Measurements from ENCODE around the gene CACNA1G.
A peak's percentile ranks its signal among the peaks of the same experiment; 100 is the strongest.

CACNA1G gene

DNA sequence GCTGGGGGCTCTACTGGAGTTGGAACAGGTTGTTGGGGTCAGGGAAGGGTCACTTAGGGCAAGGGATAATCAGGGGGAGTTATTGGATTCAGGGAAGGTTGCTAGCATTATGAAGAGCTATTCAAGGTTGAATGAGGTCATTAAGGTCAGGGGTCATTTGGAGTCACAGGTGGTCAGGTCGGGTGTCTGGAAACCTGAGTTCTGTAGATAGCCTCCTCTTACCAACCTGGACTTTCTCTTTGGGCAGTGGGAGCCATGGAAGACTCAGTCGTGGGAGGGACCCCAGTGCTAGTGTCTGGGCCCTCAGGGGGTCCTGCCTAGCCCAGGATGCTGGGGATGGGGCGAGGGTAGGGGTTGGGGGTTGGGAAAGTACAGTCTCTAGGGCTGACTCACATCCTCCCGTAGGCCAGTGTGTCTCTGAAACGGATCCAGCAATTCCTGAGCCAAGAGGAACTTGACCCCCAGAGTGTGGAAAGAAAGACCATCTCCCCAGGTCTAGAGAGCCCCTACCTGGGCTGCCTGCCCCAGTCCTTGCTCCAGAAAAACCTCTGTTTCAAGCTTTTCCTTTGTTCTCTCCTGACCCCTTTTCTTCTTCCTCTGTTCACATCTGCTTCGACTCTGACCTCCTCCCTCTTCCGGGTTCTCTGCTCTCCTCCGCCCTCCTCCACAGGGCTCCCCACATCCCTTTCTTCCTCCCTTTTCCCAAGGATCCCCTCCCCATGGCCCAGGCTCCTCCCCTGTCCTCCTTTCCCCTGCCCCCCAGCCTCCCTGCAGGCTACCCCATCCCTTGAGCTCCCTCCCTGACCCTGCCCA is 107.7 kb downstream of the CACNA1G start:
- TF ChIP-seq, protein P1, sequence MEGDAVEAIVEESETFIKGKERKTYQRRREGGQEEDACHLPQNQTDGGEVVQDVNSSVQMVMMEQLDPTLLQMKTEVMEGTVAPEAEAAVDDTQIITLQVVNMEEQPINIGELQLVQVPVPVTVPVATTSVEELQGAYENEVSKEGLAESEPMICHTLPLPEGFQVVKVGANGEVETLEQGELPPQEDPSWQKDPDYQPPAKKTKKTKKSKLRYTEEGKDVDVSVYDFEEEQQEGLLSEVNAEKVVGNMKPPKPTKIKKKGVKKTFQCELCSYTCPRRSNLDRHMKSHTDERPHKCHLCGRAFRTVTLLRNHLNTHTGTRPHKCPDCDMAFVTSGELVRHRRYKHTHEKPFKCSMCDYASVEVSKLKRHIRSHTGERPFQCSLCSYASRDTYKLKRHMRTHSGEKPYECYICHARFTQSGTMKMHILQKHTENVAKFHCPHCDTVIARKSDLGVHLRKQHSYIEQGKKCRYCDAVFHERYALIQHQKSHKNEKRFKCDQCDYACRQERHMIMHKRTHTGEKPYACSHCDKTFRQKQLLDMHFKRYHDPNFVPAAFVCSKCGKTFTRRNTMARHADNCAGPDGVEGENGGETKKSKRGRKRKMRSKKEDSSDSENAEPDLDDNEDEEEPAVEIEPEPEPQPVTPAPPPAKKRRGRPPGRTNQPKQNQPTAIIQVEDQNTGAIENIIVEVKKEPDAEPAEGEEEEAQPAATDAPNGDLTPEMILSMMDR (IDR thresholded peaks at IDR 0.05; ENCODE audit: low read depth, low read length), result no peak
- in situ Hi-C loops (cut with HindIII; ENCODE audit: low sequenced_read_pairs), result no loop called here
- no peak overlapping the region for H3K4me3 ChIP-seq (ENCODE audit: low read depth, low read length)
- DNase-seq (ENCODE audit: low read depth, low spot score), result peak; percentile 31

DNA sequence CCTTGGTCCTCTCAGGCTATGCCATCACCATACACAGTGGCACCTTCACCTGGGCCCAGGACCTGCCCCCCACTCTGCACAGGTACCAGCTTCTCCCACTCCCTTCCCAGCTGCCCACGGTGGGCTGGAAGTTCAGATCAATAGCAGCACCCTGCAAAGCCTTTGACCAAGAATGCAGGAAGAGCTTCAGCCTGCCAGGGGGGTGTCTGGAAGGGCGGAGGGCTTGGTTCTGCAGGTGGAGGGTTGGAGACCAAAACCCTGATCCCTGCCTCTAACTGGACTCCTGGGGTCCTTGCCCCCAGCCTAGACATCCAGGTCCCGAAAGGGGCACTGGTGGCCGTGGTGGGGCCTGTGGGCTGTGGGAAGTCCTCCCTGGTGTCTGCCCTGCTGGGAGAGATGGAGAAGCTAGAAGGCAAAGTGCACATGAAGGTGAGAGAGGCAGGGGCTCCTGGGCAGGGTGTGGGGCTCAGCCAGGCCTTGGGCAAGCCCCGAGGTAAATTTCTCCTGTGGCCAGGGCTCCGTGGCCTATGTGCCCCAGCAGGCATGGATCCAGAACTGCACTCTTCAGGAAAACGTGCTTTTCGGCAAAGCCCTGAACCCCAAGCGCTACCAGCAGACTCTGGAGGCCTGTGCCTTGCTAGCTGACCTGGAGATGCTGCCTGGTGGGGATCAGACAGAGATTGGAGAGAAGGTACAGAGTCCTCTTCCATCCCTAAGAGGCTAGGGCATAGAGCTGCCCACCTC is 108.5 kb downstream of the CACNA1G start:
- no peak overlapping the region for H3K4me3 ChIP-seq (ENCODE audit: low read depth, low read length)
- TF ChIP-seq, protein P1 (IDR thresholded peaks at IDR 0.05; ENCODE audit: low read depth, low read length), result no peak
- no peak for DNase-seq (ENCODE audit: low read depth, low spot score)
- in situ Hi-C loops (cut with HindIII; ENCODE audit: low sequenced_read_pairs), result no loop called here

DNA sequence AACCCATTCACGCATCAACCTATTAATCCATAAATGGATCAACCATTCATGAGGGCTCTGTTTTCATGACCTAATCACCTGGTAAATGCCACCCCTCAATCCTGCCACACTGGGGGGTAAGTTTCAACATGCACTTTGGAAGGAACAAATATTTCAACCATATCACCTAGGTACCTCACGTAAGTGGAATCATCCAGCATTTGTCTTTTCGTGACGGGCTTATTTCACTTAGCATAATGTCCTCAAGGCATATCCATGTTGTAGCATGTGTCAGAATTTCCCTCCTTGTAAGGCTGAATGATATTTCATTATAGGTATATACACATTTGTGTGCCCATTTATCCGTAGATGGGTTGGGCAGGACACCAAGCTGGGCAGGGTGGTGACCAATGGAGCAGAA is 111.6 kb downstream of the CACNA1G start:
- no peak for DNase-seq (ENCODE audit: low read depth, low spot score)
- in situ Hi-C loops (cut with HindIII; ENCODE audit: low sequenced_read_pairs), result no loop called here
- TF ChIP-seq, protein P1 (IDR thresholded peaks at IDR 0.05; ENCODE audit: low read depth, low read length), result no peak
- H3K4me3 ChIP-seq (ENCODE audit: low read depth, low read length), result no peak overlapping the region

DNA sequence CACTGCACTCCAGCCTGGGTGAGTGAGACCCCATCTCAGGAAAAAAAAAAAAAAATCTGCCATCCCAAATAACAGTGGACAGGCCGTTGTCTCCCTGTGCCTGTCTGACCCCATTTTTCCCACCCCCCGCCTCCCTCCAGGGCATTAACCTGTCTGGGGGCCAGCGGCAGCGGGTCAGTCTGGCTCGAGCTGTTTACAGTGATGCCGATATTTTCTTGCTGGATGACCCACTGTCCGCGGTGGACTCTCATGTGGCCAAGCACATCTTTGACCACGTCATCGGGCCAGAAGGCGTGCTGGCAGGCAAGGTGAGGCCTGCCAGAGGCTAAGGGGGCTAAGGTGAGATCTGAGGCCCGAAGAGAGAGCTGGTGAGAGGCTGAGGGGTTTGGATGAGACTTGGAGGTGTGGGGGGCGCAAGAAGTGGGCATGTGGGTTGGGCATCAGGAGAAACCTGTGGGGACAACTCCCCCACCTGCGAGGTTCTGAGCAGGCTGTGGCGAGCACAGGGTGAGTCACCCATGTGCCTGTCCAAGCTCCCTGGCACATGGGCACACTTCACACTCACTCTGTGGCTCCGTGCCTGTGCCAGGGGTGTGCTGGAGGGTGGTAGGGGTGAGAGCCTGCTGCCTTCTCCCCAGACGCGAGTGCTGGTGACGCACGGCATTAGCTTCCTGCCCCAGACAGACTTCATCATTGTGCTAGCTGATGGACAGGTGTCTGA is 112.5 kb downstream of the CACNA1G start:
- in situ Hi-C loops (cut with HindIII; ENCODE audit: low sequenced_read_pairs), result no loop called here
- no peak for DNase-seq (ENCODE audit: low read depth, low spot score)
- no peak overlapping the region for H3K4me3 ChIP-seq (ENCODE audit: low read depth, low read length)
- TF ChIP-seq, protein P1 (IDR thresholded peaks at IDR 0.05; ENCODE audit: low read depth, low read length), result no peak

DNA sequence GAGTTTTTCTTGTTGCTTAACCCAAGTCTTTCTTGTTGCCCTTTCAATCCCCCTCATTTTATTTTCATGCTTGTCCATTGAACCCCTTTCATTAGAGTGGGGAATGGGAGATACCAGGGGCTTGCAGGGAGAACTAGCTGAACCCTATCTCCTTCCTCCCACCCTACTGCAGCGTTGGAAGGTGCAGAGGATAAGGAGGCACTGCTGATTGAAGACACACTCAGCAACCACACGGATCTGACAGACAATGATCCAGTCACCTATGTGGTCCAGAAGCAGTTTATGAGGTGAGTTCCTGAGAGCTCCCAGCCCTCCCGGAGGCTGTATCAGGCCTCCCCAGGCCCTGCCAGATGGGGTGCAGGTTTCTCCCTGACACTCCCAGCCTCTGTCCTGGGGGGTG is 114.7 kb downstream of the CACNA1G start:
- no peak for DNase-seq (ENCODE audit: low read depth, low spot score)
- in situ Hi-C loops (cut with HindIII; ENCODE audit: low sequenced_read_pairs), result no loop called here
- TF ChIP-seq, protein P1 (IDR thresholded peaks at IDR 0.05; ENCODE audit: low read depth, low read length), result no peak

DNA sequence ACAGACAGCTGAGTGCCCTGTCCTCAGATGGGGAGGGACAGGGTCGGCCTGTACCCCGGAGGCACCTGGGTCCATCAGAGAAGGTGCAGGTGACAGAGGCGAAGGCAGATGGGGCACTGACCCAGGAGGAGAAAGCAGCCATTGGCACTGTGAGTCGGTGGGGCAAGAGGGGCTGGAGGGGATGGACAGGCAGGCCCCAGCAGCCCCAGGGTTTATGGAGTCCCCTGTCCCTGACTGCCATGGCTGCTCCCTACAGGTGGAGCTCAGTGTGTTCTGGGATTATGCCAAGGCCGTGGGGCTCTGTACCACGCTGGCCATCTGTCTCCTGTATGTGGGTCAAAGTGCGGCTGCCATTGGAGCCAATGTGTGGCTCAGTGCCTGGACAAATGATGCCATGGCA is 115.1 kb downstream of the CACNA1G start:
- no peak overlapping the region for H3K4me3 ChIP-seq (ENCODE audit: low read depth, low read length)
- in situ Hi-C loops (cut with HindIII; ENCODE audit: low sequenced_read_pairs), result no loop called here
- TF ChIP-seq, protein P1 (IDR thresholded peaks at IDR 0.05; ENCODE audit: low read depth, low read length), result no peak
- DNase-seq (ENCODE audit: low read depth, low spot score), result no peak

More for the DNA sequence above, 114.7 kb downstream of the CACNA1G start:
- H3K4me3 ChIP-seq (ENCODE audit: low read depth, low read length), result no peak overlapping the region

Data from astrocyte of the spinal cord (primary cell).